ENCODE data around the gene PDLIM4. TPM values are rescaled to one million over a fixed set of nuclear protein-coding genes. Genes with fewer than 3 reads are reported as not detected.
A peak's percentile ranks its signal among the peaks of the same experiment; 100 is the strongest.

The PDLIM4 gene
- polyA plus RNA-seq, 1 donor from 2014 or later = not detected

DNA sequence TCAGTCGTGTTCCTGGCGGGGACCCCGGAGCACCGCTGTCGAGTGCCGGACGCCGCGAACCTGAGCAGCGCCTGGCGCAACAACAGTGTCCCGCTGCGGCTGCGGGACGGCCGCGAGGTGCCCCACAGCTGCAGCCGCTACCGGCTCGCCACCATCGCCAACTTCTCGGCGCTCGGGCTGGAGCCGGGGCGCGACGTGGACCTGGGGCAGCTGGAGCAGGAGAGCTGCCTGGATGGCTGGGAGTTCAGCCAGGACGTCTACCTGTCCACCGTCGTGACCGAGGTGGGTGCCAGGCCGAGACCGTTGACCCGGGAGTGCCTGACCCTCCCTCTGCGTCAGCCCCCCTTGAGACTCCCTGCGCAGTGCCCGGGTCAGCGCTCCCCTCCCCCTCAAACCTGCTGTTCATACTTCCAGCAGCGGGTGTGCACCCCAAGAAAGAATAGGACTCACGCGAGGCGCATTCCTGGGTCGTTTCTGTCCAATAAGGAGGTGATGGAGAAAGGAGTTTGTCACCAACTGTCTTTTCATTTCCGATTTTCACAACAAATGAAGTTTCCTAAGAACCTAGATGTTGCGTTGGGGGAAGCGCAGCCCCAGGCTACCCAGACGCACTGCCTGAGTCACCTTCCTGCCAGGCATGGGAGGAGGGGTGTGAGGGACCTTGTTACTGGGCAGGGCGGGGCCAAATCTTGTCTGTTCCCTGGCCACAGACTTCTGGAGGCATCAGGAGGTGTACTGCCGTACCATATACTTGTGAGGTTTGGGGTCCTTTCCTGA, 37.4 kb downstream of the PDLIM4 start:
- peak overlapping the region; percentile 31 for H3K27ac ChIP-seq (ENCODE audit: low read length)
- no peaks in the 10 kb centered on the region for H3K9me2 ChIP-seq (ENCODE audit: insufficient read depth, low read length)
- no peaks in the 10 kb centered on the region for H3F3A ChIP-seq (ENCODE audit: insufficient read depth, low read length, poor library complexity, severe bottlenecking)
- H3K79me2 ChIP-seq (replicated peaks; ENCODE audit: insufficient read depth, low read length) = no peaks in the 10 kb centered on the region
- peak overlapping the region; percentile 86 for H3K4me3 ChIP-seq (ENCODE audit: low read length)
- peak overlapping the region; percentile 33 for H2AFZ ChIP-seq (ENCODE audit: low read depth, low read length)
- TF ChIP-seq EP300 (conservative IDR thresholded peaks at IDR 0.05; ENCODE audit: poor library complexity, severe bottlenecking) (no peak), MXI1 (conservative IDR thresholded peaks at IDR 0.05; ENCODE audit: poor library complexity, severe bottlenecking) (no peak), TAF1 (IDR thresholded peaks at IDR 0.05; ENCODE audit: low read depth) (no peak), SMC3 (conservative IDR thresholded peaks at IDR 0.05; ENCODE audit: poor library complexity) (no peak), EZH2 (IDR thresholded peaks at IDR 0.05; ENCODE audit: borderline replicate concordance, insufficient read depth, low read length, poor library complexity, severe bottlenecking) (no peak), POLR2AphosphoS5 (IDR thresholded peaks at IDR 0.05) (no peak), RAD21 (conservative IDR thresholded peaks at IDR 0.05) (no peak)
- TF ChIP-seq, protein P1, sequence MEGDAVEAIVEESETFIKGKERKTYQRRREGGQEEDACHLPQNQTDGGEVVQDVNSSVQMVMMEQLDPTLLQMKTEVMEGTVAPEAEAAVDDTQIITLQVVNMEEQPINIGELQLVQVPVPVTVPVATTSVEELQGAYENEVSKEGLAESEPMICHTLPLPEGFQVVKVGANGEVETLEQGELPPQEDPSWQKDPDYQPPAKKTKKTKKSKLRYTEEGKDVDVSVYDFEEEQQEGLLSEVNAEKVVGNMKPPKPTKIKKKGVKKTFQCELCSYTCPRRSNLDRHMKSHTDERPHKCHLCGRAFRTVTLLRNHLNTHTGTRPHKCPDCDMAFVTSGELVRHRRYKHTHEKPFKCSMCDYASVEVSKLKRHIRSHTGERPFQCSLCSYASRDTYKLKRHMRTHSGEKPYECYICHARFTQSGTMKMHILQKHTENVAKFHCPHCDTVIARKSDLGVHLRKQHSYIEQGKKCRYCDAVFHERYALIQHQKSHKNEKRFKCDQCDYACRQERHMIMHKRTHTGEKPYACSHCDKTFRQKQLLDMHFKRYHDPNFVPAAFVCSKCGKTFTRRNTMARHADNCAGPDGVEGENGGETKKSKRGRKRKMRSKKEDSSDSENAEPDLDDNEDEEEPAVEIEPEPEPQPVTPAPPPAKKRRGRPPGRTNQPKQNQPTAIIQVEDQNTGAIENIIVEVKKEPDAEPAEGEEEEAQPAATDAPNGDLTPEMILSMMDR (IDR thresholded peaks at IDR 0.05; ENCODE audit: poor library complexity, severe bottlenecking) = no peak
- TF ChIP-seq, protein P2, sequence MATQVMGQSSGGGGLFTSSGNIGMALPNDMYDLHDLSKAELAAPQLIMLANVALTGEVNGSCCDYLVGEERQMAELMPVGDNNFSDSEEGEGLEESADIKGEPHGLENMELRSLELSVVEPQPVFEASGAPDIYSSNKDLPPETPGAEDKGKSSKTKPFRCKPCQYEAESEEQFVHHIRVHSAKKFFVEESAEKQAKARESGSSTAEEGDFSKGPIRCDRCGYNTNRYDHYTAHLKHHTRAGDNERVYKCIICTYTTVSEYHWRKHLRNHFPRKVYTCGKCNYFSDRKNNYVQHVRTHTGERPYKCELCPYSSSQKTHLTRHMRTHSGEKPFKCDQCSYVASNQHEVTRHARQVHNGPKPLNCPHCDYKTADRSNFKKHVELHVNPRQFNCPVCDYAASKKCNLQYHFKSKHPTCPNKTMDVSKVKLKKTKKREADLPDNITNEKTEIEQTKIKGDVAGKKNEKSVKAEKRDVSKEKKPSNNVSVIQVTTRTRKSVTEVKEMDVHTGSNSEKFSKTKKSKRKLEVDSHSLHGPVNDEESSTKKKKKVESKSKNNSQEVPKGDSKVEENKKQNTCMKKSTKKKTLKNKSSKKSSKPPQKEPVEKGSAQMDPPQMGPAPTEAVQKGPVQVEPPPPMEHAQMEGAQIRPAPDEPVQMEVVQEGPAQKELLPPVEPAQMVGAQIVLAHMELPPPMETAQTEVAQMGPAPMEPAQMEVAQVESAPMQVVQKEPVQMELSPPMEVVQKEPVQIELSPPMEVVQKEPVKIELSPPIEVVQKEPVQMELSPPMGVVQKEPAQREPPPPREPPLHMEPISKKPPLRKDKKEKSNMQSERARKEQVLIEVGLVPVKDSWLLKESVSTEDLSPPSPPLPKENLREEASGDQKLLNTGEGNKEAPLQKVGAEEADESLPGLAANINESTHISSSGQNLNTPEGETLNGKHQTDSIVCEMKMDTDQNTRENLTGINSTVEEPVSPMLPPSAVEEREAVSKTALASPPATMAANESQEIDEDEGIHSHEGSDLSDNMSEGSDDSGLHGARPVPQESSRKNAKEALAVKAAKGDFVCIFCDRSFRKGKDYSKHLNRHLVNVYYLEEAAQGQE (IDR thresholded peaks at IDR 0.05; ENCODE audit: borderline replicate concordance) = no peak
- peak overlapping the region; percentile 84 for H3K9ac ChIP-seq (ENCODE audit: low read length)
- no peaks in the 10 kb centered on the region for H4K20me1 ChIP-seq (ENCODE audit: insufficient read depth)
- H3K27me3 ChIP-seq (ENCODE audit: insufficient read depth, low read depth, low read length) = peaks cover 20% of the 10 kb centered on the region
- no peaks in the 10 kb centered on the region for H3K36me3 ChIP-seq (ENCODE audit: insufficient read depth, low read length)
- no peaks in the 10 kb centered on the region for H3K9me3 ChIP-seq (ENCODE audit: low read length)
- H3K4me2 ChIP-seq (ENCODE audit: low read length) = peak overlapping the region; percentile 80

DNA sequence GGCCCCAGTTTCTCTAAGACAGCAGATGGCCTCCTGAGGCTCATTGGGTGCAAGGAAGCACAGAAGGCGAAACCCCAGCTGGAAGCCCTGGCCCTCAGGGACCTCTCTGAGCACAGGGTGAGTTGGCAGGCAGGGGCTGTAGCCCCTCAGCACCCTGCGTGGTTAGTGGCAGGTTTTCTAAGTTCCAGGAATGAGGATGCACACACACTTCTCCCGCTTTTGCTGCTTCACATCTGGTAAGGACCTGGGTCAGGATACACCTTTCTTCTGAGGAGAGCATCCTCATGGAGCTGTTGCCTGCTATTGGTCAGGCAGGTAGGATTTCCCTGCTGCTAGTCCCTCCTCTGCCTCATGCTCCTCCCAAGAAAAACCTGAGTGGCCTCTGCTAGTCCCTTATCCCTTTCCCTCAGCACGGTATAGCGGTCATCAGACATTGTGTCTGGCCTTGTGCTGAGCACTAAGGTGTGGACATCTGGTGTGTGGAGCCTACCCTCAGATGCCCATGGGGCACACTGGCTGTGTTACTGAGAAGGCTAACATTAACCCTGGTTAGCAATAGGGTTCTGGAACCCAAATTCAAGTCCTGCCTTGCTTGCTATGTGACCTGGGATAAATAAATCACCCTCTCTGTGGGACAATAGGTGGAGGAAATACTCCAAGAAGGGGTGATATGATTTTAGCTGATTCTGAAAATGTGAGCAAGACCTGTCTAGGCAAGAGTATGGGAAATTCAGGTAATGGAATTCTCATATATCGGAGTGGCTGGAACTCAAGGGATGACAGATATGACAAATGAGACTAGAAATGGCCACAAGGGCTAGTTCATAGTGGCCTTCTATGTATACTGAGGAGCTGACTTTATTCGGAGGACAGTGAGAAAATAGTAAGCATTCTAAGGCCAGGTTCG, 38.3 kb downstream of the PDLIM4 start:
- H3F3A ChIP-seq (ENCODE audit: insufficient read depth, low read length, poor library complexity, severe bottlenecking) = no peaks in the 10 kb centered on the region
- no peaks in the 10 kb centered on the region for H3K36me3 ChIP-seq (ENCODE audit: insufficient read depth, low read length)
- H2AFZ ChIP-seq (ENCODE audit: low read depth, low read length) = no peak overlapping the region
- H3K4me2 ChIP-seq (ENCODE audit: low read length) = no peak overlapping the region
- H3K9ac ChIP-seq (ENCODE audit: low read length) = no peak overlapping the region
- H3K4me3 ChIP-seq (ENCODE audit: low read length) = peak overlapping the region; percentile 86
- peaks cover 20% of the 10 kb centered on the region for H3K27me3 ChIP-seq (ENCODE audit: insufficient read depth, low read depth, low read length)
- H3K9me2 ChIP-seq (ENCODE audit: insufficient read depth, low read length) = no peaks in the 10 kb centered on the region
- TF ChIP-seq POLR2AphosphoS5 (IDR thresholded peaks at IDR 0.05) = no peak
- TF ChIP-seq TAF1 (IDR thresholded peaks at IDR 0.05; ENCODE audit: low read depth) = no peak
- TF ChIP-seq EZH2 (IDR thresholded peaks at IDR 0.05; ENCODE audit: borderline replicate concordance, insufficient read depth, low read length, poor library complexity, severe bottlenecking) = no peak
- no peak for TF ChIP-seq MXI1 (conservative IDR thresholded peaks at IDR 0.05; ENCODE audit: poor library complexity, severe bottlenecking)
- TF ChIP-seq, protein P2 (IDR thresholded peaks at IDR 0.05; ENCODE audit: borderline replicate concordance) = no peak
- TF ChIP-seq EP300 (conservative IDR thresholded peaks at IDR 0.05; ENCODE audit: poor library complexity, severe bottlenecking) = no peak
- TF ChIP-seq, protein P1 (IDR thresholded peaks at IDR 0.05; ENCODE audit: poor library complexity, severe bottlenecking) = no peak
- TF ChIP-seq RAD21 (conservative IDR thresholded peaks at IDR 0.05) = no peak
- no peak for TF ChIP-seq SMC3 (conservative IDR thresholded peaks at IDR 0.05; ENCODE audit: poor library complexity)
- H3K9me3 ChIP-seq (ENCODE audit: low read length) = no peaks in the 10 kb centered on the region
- H3K79me2 ChIP-seq (replicated peaks; ENCODE audit: insufficient read depth, low read length) = no peaks in the 10 kb centered on the region
- H4K20me1 ChIP-seq (ENCODE audit: insufficient read depth) = no peaks in the 10 kb centered on the region
- no peak overlapping the region for H3K27ac ChIP-seq (ENCODE audit: low read length)

All from neural cell (in vitro differentiated cells).